DMS79 treated with DMSO at 0.1 percent for 48 hours (cell line): ENCODE results near the gene TNN.
"Not testable (repeated sequence)": the region's sequence is repeated elsewhere in the genome, so short reads cannot be mapped to it uniquely, and the experiment has no call there.

Source experiments
- DNase-seq: peaks from one replicate; lab custom pipeline; 2025; lab: John Stamatoyannopoulos, UW

The TNN gene

DNA sequence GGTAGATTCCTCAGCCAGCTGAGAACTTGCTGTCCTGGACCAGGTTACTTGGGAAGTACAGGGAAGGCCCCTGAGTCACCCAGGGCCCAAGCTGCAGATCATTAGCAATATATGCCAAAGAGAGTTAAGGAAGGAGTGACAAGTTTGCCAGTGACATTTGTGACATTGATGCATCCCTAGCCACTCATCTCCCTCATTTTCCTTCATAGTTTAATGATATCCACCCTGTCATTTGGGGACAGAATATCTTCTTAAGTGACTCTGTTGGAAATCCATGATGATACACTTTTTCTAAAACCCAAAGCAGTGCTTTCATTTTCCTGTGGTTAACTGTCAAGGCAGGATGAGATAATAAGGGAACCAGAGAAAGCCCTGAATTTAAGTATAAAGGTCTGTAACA lies 3.2 kb downstream of the TNN start:
- DNase-seq, result no peak

DNA sequence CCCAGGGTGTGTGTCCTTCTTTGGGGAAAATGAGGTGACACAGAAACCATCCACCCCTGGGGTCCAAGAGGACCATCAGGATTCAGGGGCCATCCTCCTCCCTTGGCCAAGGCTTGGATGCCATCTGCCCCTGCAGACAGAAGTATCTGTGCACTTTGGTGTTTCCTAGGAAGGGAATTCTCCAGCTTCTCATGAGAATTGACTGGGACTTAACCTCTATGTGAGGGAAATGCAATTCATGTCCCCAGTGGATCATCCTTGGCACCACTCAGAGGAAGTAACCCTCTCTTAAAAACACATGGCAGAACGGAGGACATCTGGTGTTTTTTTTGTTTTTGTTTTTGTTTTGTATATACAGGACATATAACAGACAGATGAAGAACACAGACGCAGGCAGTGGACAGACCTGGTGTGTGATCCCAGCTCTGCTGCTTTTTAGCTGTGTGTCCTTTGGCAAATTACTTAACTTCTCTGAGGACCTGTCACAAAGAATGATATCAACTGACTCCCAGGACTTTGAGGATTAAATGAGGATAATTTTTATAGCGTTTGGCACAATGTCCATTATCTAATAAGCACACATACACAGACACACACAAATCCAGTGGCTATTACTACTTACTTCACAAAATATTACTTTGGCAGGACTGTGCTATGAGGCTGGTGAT lies 3.8 kb downstream of the TNN start:
- DNase-seq, result no peak

DNA sequence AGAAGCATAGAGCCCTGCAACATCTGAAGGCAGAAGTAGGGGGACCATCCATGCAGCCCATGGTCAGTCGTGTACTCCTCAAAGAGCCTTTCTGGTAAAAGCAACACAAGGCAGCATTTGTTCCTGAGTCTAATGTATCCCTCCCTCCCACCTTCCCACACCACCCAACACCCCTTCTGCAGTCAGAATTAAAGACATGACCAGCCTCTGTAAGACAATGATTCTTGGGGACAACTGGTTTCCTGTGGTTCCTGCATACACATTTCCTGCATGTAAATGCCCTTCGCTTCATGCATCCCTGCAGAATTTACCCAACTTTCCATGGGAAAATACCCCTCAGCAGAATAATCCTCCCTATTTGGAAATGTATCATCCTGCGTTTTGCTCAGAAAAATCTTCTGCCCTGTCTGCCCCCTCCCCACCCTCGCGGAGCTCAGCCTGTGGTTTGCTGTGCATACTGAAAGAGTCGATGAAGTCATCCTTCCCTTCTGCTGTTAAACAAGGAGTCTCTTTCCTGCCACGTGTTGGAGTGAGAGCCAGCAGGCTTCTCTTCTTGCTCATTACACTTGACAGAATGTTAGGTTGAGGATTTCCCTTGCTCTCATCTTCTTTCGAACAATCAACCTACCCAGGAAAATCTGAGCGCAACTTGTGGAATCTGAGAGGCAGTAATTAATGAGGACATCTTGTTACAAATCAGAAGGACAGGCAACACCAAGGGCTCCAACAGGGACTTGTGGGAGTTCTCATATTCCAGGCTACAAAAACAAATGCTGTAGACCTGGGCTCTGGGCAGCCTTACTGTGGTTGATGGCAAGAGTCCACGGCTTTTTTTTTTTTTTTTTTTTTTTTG lies 4.7 kb downstream of the TNN start:
- peak; percentile 20 for DNase-seq

DNA sequence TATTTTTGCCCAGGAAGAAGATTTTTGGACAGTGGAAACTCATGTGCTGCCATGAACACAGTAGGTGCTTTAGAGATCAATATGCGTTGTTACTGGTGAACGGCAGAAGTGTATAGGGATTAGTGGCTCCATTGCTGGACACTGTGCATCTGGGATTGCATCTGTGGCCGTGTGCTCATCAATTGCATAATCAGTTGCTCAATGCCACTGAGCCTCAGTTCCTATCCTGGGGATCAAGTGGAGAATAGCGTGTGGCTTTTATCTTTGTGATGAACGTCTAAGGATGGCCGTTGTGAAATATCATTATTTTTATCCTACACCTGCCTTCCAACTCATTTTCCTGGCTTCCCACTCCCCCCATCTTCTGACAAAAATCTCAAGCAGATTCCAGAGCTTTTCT lies 5.4 kb downstream of the TNN start:
- no peak for DNase-seq

DNA sequence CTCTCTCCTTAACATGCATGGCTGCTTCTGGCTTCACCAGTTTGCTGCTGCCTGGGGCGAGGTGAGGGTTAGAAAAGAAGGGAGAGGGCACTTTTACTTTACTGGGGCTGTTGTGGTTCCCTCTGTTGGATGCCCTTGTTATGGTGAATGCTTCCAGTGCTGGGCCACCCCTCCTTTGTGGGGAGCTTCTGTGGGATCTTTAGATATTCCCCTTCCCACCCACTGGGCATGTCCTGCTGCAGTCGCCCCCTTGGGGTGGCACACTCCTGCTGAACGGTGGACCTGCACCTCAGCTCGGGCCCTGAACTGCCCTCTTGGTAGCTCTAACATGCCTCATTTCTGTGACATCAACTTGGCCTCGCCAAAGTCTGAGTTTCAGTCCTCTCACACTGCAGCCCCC lies 6.0 kb downstream of the TNN start:
- DNase-seq, result no peak

DNA sequence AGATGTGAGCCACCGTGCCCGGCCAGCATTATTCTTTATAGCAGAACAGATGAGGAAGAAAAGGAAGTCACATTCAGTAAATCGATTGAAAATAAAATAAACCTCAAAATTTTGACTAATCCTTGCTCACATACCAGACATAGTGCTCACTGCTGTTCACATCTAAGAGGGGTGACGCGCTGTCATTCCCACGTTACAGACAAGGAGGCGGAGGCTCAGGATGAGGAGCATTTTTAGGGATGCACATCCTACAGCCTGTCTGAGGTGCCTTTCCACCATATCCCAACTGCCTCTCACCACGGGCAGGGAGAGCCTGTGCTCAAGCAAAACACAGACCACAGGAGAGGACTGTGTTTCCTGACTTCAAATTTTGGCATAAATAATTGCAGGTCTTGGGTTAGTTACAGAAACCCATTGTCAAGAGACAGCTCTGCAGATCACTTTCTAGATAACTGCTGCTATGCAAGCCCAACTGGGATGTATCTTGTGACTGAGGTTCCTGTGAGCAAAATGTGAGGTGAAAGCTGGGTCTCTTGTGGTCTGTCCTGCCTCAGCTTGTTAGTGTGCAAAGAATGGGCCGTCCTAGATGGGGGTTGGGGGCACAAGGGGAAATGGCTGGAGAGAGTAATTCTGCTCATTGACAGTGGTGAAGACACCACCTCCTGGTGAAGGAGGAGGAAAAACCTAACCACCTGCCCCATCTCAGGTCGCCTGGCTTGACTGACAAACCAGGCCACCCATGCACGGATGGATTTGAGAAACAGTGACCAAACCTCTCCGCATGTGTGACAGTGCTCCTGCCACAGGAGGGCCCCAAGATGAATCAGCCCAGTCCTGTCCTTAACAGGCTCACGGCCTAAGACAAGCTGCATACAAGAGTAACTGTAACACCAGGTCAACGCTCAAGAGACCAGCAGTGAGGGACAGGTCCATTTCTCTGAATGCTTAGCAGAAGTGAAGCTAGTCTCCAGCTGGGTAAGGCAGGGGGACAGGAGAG lies 8.2 kb downstream of the TNN start:
- DNase-seq, result no peak

DNA sequence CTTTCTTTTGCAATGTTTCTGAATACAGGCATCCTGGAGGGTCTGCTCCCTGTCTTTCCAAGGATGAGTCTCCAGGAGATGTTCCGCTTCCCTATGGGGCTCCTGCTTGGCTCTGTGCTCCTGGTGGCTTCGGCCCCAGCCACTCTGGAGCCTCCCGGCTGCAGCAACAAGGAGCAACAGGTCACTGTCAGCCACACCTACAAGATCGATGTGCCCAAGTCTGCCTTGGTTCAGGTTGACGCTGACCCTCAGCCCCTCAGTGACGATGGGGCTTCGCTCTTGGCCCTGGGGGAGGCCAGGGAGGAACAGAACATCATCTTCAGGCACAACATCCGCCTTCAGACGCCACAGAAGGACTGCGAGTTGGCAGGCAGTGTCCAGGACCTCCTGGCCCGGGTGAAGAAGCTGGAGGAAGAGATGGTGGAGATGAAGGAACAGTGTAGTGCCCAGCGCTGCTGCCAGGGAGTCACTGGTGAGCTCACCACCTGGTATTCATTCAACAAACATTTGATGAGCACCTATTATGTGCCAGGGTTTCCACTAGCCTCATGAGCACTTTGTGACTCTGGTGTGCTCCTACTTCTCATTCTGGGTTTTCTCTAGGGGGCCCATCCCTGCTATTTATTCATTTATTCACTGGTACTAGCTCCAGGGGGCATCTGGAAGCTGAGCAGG lies 9.9 kb downstream of the TNN start:
- no peak for DNase-seq

DNA sequence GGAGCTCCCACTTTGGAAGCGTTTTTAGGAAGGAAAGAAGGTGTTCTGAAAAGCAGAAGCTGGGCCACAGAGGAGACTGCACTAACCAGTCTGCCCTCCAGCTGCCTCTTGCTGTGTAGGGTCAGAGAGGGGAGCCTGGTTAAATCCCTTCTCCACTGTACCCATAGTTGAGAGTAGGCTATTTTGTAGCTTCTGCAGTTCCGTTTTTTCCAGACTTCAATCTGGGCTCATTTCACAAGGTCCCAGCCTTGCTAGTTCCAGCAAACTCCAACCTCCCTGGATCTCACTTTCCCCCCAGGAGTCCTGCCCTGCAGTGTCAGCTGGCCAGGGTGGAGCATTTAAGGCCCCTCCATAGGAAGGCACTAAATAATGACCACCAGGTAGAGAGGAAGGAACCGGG lies 11.0 kb downstream of the TNN start:
- no peak for DNase-seq

DNA sequence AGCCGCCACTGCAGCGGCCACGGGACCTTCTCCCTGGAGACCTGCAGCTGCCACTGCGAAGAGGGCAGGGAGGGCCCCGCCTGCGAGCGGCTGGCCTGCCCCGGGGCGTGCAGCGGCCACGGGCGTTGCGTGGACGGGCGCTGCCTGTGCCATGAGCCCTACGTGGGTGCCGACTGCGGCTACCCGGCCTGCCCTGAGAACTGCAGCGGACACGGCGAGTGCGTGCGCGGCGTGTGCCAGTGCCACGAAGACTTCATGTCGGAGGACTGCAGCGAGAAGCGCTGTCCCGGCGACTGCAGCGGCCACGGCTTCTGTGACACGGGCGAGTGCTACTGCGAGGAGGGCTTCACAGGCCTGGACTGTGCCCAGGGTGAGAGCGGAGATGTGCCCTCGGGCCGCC lies 11.7 kb downstream of the TNN start:
- no peak for DNase-seq

DNA sequence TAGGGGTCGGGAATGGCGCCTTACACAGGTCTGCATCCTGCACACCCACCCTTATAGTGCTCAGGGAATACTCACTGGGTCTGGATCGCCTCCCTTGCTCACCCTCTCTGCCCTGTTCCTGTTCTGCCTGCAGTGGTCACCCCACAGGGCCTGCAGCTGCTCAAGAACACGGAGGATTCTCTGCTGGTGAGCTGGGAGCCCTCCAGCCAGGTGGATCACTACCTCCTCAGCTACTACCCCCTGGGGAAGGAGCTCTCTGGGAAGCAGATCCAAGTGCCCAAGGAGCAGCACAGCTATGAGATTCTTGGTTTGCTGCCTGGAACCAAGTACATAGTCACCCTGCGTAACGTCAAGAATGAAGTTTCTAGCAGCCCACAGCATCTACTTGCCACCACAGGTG lies 12.4 kb downstream of the TNN start:
- DNase-seq, result no peak

DNA sequence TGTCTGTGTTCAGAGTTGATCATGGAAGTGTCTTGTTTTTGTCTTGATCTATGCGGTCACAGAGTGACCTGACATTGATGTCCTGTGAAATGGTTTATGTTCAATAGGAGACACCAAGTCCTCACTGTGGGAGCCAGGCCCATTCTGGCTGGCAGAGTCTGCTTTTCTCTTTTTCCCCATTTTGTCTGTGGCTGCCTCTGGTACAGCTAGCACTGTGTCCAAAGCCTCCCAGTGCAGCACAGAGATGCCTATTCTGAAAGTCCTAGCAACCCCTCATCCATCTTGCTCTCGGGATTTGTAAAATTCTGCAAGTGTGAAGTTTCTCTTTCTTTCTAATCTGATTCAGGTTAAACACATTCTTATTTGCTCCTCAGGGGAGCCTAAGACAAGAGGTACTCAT lies 14.3 kb downstream of the TNN start:
- no peak for DNase-seq

DNA sequence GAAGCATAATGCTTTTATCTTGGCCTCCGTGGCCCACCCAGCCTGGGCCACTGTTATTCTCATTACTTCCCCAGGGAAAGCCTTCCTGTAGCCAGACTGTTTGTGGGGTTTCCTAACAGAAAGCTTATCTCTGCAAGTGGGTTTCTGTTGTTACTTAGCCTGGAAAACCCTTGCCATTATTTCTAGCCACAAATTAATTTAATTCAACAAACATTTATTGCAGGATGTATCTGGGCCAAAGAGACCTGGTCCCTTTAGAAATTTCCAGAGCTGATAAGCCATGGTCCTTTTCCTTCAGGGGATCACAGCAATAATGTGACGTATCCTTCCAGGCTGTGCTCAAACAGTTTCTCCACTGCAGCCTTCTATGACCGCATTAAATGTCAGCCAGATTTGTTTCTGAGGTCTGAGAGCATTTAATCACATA lies 20.9 kb downstream of the TNN start:
- no peak for DNase-seq

DNA sequence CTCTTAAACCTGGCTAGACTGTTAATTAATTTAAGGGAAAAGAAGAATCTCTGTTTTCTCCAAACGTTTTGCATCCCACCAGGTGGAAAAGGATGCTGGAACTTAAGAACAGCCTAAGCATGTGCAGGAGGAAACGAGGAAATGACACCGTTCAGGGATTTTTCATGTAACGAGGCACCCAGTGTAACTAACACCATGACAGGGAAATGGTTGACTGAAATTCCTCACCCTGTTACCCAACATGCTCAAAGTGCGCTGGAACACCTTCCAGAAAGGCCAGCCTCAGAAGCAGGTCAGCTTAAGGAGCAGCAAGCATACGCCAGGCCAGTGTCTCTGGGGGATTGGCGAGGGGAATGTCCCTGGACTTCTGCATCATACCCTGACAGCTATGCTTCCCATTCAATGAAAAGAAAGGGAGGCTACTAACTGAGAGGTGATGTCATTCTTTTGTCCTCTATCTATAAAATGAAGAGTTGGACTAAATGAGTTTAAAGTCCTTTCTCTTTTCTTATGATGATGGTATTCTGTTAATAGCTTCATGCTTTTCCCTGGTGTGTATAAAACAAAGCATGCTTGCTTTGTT lies 21.6 kb downstream of the TNN start:
- no peak for DNase-seq

DNA sequence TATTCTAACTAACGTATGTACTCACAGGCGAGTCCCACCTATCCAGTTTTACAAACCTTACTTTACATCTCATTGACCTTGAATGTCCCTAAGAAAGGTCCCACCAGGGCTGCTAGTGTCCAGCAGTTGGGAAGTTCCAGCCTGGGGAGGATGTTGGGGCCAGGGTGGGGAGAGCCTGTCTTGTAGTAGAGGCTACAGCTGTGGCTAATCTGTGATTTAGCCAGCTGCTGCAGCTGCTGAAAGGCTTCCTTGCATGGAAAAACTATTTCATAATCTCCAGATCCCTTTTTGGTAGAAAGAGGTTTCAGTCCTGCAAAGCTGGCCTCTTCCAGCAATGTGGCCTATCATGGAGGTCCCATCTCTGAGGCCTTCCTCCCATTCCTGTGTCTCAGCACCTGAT lies 23.1 kb downstream of the TNN start:
- no peak for DNase-seq

DNA sequence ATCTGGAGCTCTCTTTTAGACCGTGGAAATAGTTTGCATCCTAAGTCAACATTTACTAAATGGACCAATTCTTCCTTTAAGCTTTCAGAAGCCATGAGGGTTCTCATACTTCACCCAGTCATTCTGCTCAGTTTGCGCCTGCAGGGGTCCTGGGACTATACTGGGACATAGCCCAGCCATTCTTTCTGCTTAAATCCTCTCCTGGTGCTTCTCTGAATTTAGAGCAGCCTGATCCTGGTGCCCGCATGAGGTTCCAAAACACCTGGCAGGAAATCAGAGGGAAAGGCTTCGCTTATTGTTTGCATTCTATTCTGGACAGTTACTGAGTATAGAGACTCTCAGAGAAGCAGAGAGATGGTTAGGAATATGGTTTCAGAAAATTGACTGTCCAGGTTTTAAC lies 27.0 kb downstream of the TNN start:
- no peak for DNase-seq

DNA sequence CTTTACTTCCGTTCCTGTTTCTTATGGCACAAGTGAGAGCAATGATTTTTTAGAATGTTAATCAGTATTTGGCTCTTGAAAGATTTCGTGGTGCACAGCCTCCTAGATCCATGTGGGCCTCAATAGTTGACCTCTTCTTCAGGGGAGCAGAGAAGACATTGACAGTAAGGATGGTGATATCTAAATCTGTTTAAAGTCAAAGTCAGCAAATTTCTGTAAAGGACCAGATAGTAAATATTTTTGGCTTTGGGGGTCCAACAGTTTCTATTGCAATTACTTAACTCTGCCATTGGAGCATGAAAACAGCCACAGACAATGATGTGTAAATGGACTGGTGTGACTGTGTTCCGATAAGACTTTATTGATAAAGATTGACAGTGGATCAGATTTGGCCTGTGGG lies 27.4 kb downstream of the TNN start:
- no peak for DNase-seq

DNA sequence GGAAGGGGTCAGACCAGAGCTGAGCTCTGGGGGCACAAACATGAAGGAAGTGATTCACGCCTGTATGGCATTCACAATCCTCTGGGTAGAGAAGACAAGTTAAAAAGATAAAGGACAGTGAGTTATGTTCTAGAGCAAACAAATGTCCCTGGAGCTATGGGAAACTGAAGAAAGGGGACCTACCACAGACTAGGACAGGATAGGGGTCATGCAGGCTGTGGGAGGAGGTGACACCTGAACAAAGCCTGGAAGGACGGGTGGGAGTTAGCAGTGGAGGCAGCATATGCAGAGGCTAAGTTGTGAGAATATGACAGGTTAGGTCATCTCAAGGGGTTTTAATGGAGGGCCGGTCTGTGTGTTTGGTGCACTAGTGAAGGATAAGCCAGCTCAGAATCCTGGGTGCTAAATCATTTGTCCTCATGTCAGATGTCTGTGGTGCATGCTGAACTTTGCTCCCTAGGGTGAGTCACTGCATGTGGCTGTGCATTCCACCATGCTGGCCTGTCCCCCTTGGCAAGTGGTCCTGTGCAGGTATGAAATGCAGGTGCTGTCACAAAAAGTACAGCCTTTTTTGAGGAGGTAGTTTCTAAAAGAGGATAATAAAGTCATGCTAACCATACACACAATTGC lies 28.5 kb downstream of the TNN start:
- DNase-seq, result no peak

DNA sequence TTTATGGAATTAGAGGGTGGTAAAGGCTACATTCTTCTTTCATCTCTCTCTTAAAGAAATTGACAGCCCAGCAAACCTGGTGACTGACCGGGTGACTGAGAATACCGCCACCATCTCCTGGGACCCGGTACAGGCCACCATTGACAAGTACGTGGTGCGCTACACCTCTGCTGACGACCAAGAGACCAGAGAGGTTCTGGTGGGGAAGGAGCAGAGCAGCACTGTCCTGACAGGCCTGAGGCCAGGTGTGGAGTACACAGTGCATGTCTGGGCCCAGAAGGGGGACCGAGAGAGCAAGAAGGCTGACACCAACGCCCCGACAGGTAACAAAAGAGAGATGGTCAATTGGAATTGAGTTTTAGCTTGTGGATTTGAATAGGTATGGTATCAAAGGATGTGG lies 29.7 kb downstream of the TNN start:
- DNase-seq, result no peak

DNA sequence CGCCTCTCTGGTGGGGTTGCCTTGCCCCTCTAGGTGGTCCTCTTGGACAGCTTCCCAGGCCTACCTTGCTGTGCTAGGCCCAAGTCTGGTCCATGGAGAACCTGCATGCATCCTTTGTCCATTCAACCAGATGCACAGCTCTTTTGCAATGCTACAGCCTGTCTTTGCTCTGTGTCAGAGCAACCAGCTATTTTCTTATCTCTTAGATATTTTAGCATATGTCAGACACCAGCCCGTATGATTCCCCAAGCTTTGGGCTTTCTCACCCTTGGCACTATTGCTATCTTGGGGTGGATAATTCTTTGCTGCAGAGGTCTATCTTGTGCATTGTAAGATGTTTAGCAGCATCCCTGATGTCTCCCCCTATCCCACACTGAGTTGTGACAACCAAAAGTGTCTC lies 32.3 kb downstream of the TNN start:
- DNase-seq, result no peak

DNA sequence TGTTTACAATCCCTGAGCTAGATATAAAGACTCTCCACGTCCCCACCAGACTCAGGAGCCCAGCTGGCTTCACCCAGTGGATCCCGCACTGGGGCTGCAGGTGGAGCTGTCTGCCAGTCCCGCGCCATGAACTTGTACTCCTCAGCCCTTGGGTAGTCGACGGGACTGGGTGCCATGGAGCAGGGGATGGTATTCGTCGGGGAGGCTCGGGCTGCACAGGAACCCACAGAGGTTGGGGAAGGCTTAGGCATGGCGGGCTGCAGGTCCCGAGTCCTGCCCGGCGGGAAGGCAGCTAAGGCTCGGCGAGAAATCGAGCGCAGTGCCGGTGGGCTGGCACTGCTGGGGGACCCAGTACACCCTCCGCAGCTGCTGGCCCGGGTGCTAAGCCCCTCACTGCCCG lies 34.5 kb downstream of the TNN start:
- not testable (repeated sequence) for DNase-seq

DNA sequence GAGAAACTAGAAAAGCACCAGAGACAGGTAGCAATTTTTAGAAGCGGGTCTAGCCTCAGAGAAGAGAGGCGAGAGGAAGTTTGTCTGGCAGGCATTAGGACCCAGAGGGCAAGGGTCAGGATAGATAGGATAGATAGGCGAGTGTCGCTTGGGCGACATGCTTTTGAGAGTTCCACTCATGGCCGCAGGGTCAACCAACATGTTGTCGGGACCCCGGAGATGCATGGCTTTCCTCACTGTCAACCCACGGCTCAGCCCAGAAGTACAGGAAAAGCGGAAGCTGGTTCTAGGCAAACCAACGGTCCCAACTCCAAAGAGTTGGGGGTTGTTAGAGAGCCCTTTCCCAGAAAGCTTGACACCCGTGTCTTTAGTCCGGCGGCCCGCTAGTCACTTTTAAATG lies 38.9 kb downstream of the TNN start:
- not testable (repeated sequence) for DNase-seq
